ENCODE measurements around the gene FOXI1. TPM values are rescaled to one million over a fixed set of nuclear protein-coding genes. Genes with fewer than 3 reads are reported as not detected.

The FOXI1 gene
- total RNA-seq, 1 experiment from 2014 or later, result not detected

DNA sequence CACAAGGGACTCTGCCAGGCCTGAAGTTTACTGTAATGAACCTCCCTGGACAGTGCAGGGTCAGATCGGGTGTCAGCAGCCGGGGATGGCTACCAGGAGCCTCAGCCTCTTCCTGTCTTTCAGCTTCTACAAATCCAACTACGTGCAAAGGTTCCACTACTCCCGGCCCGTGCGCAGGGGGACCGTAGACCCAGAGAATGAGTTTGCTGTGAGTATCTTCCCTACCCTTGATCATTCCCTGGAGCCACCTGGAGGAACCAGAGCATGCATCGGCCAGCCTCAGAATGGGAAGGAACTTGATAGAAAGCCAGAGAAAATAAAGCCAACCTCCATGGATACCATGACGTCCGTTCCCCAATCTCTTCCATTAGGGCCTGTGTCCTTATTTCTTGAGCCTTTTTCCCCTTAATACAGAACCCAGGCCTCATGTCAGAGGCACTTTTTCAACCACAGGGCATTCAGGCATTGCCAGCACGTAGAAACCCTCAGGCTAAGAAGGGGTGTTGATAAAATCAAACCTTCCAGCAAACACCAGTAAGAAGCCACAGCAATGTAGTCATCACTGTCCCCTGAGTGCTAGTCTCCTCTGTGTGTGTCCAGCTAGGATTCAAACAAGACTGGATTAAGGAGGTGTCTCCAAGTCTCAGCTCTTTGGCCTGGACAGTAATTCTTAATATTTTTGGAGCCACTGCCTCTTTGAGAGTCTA lies 49.0 kb upstream of the FOXI1 start:
- ATAC-seq (no peak), DNase-seq (ENCODE audit: low read depth, low spot score) (no peak)
- Histone ChIP-seq H3K4me2 (ENCODE audit: low read length) (no peak overlapping the region), H3K4me3 (replicated peaks in 1 of 2; ENCODE audit: low read depth in 1 of 2, low read length in 2 of 2) (no peak overlapping the region), H3K9ac (ENCODE audit: low read length) (no peak overlapping the region), H3K9me2 (ENCODE audit: insufficient read depth) (no peaks in the 10 kb centered on the region), H3K4me1 (ENCODE audit: control insufficient read depth in 1 of 2, insufficient read depth in 2 of 2, low read length in 2 of 2) (no peaks in the 10 kb centered on the region), H3K9me3 (ENCODE audit: control insufficient read depth in 1 of 2, insufficient read depth in 1 of 2, low read depth in 1 of 2, low read length in 2 of 2) (no peaks in the 10 kb centered on the region), H3K27ac (ENCODE audit: low read depth, low read length) (no peak overlapping the region), H3K36me3 (ENCODE audit: control insufficient read depth in 1 of 2, insufficient read depth in 2 of 2, low read length in 2 of 2) (no peaks in the 10 kb centered on the region), H3K27me3 (ENCODE audit: insufficient read depth, low read length) (peaks cover 68% of the 10 kb centered on the region), H3K79me2 (ENCODE audit: insufficient read depth, low read length) (no peaks in the 10 kb centered on the region), H4K20me1 (ENCODE audit: insufficient read depth) (no peaks in the 10 kb centered on the region), H2AFZ (ENCODE audit: low read depth, low read length, poor library complexity, severe bottlenecking) (no peak overlapping the region)
- ChIA-PET RAD21 (ENCODE audit: low non-redundant PET in 1 of 2, low total read pairs in 2 of 2, uncharacterized antibody in 2 of 2, unreplicated experiment in 2 of 2) (no interaction called here), CTCF (no interaction called here), POLR2A (no interaction called here)
- TF ChIP-seq SRF (IDR thresholded peaks at IDR 0.05; ENCODE audit: low read depth), result no peak
- TF ChIP-seq, protein P1, sequence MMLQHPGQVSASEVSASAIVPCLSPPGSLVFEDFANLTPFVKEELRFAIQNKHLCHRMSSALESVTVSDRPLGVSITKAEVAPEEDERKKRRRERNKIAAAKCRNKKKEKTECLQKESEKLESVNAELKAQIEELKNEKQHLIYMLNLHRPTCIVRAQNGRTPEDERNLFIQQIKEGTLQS (IDR thresholded peaks at IDR 0.05), result no peak
- no peak for TF ChIP-seq EZH2phosphoT487 (IDR thresholded peaks at IDR 0.05; ENCODE audit: borderline replicate concordance)
- no peak for TF ChIP-seq ZFX (IDR thresholded peaks at IDR 0.05)
- no peak for TF ChIP-seq EGR1 (IDR thresholded peaks at IDR 0.05; ENCODE audit: low read depth)
- no peak for TF ChIP-seq ELF1 (IDR thresholded peaks at IDR 0.05; ENCODE audit: borderline replicate concordance, low read depth)
- no peak for TF ChIP-seq EZH2 (IDR thresholded peaks at IDR 0.05)
- no peak for TF ChIP-seq POLR2A (IDR thresholded peaks at IDR 0.05; ENCODE audit: borderline replicate concordance, extremely low read depth, insufficient read depth, insufficient read length)
- TF ChIP-seq CBX3 (IDR thresholded peaks at IDR 0.05; ENCODE audit: low read depth), result no peak
- no peak for TF ChIP-seq RAD21 (IDR thresholded peaks at IDR 0.05; ENCODE audit: low read depth)
- TF ChIP-seq SP1 (IDR thresholded peaks at IDR 0.05; ENCODE audit: low read depth), result no peak
- TF ChIP-seq, protein P2, sequence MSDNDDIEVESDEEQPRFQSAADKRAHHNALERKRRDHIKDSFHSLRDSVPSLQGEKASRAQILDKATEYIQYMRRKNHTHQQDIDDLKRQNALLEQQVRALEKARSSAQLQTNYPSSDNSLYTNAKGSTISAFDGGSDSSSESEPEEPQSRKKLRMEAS (IDR thresholded peaks at IDR 0.05), result no peak
- no peak for TF ChIP-seq JUND (IDR thresholded peaks at IDR 0.05)
- TF ChIP-seq, protein P3, sequence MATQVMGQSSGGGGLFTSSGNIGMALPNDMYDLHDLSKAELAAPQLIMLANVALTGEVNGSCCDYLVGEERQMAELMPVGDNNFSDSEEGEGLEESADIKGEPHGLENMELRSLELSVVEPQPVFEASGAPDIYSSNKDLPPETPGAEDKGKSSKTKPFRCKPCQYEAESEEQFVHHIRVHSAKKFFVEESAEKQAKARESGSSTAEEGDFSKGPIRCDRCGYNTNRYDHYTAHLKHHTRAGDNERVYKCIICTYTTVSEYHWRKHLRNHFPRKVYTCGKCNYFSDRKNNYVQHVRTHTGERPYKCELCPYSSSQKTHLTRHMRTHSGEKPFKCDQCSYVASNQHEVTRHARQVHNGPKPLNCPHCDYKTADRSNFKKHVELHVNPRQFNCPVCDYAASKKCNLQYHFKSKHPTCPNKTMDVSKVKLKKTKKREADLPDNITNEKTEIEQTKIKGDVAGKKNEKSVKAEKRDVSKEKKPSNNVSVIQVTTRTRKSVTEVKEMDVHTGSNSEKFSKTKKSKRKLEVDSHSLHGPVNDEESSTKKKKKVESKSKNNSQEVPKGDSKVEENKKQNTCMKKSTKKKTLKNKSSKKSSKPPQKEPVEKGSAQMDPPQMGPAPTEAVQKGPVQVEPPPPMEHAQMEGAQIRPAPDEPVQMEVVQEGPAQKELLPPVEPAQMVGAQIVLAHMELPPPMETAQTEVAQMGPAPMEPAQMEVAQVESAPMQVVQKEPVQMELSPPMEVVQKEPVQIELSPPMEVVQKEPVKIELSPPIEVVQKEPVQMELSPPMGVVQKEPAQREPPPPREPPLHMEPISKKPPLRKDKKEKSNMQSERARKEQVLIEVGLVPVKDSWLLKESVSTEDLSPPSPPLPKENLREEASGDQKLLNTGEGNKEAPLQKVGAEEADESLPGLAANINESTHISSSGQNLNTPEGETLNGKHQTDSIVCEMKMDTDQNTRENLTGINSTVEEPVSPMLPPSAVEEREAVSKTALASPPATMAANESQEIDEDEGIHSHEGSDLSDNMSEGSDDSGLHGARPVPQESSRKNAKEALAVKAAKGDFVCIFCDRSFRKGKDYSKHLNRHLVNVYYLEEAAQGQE (IDR thresholded peaks at IDR 0.05; ENCODE audit: low read depth), result no peak
- no peak for TF ChIP-seq CEBPB (IDR thresholded peaks at IDR 0.05; ENCODE audit: low read depth)
- TF ChIP-seq POLR2AphosphoS5 (IDR thresholded peaks at IDR 0.05; ENCODE audit: low read depth, low read length), result no peak
- TF ChIP-seq FOSL1 (IDR thresholded peaks at IDR 0.05; ENCODE audit: low read depth), result no peak
- no peak for TF ChIP-seq SIN3A (IDR thresholded peaks at IDR 0.05; ENCODE audit: low read depth)
- intact Hi-C loops (cut with micrococcal nuclease), result no loop called here
- no TSS peak for BruUV-seq (replicated peaks)

All from HCT116 (cell line).